Neural progenitor cell (in vitro differentiated cells): ENCODE results near the gene MEGF6. TPM values are rescaled to one million over a fixed set of nuclear protein-coding genes. Genes with fewer than 3 reads are reported as not detected.
"Not testable (repeated sequence)": the region's sequence is repeated elsewhere in the genome, so short reads cannot be mapped to it uniquely, and the experiment has no call there.

Experiments
- DNase-seq: peaks from one replicate; pipeline ENCODE4 v3.0.0-alpha.2; 2016; ENCODE audit warnings: low spot score
- H2AFZ ChIP-seq: fragments of 200-600 bp; sonication (generic); replicated peaks from 2 replicates; pipeline ENCODE4 v1.6.1; 2016; ENCODE audit warnings: antibody characterized with exemption
- H3F3A ChIP-seq: fragments of 200-600 bp; sonication (generic); 2 replicates; pipeline ENCODE4 v1.6.1; 2016; ENCODE audit warnings: antibody characterized with exemption, low read depth
- H3K27ac ChIP-seq: fragments of 200-600 bp; sonication (generic); 2 replicates; pipeline ENCODE4 v1.5.1; 2016; ENCODE audit warnings: mild to moderate bottlenecking
- H3K27me3 ChIP-seq: fragments of 200-600 bp; sonication (generic); 2 replicates; pipeline ENCODE4 v1.6.1; 2016; ENCODE audit warnings: mild to moderate bottlenecking, moderate library complexity
- H3K36me3 ChIP-seq: fragments of 200-600 bp; sonication (generic); 2 replicates; pipeline ENCODE4 v1.5.1; 2016
- H3K4me1 ChIP-seq: fragments of 200-600 bp; sonication (generic); 2 replicates; pipeline ENCODE4 v1.6.1; 2016; ENCODE audit warnings: mixed run types
- H3K4me2 ChIP-seq: fragments of 200-600 bp; sonication (generic); 2 replicates; pipeline ENCODE4 v1.6.1; 2016
- H3K4me3 ChIP-seq: fragments of 200-600 bp; sonication (generic); 2 replicates; pipeline ENCODE4 v1.5.1; 2016
- H3K79me2 ChIP-seq: fragments of 200-600 bp; sonication (generic); 2 replicates; pipeline ENCODE4 v1.6.1; 2016; ENCODE audit warnings: low read depth
- H3K9ac ChIP-seq: fragments of 200-600 bp; sonication (generic); 2 replicates; pipeline ENCODE4 v1.6.1; 2016
- H3K9me3 ChIP-seq: fragments of 200-600 bp; sonication (generic); 2 replicates; pipeline ENCODE4 v1.5.1; 2016; ENCODE audit warnings: low read depth
- H4K20me1 ChIP-seq: fragments of 200-600 bp; sonication (generic); 2 replicates; pipeline ENCODE4 v1.6.1; 2016; ENCODE audit warnings: low read depth
- H3K27ac Mint-ChIP-seq: 3 replicates; pipeline ENCODE4 v1.8.0; 2021; ENCODE audit warnings: mixed read lengths
- H3K27me3 Mint-ChIP-seq: 2 replicates; pipeline ENCODE4 v1.8.0; 2022; ENCODE audit warnings: low read depth, mild to moderate bottlenecking, inconsistent platforms, moderate library complexity, mixed read lengths; ENCODE audit not compliant: insufficient read depth
- H3K36me3 Mint-ChIP-seq: 3 replicates; pipeline ENCODE4 v1.8.0; 2021; ENCODE audit warnings: mixed read lengths
- H3K4me1 Mint-ChIP-seq: 3 replicates; pipeline ENCODE4 v1.8.0; 2021; ENCODE audit warnings: mixed read lengths
- H3K4me3 Mint-ChIP-seq: 3 replicates; pipeline ENCODE4 v1.8.0; 2021; ENCODE audit warnings: mild to moderate bottlenecking, moderate library complexity, mixed read lengths
- H3K9me3 Mint-ChIP-seq: 3 replicates; pipeline ENCODE4 v1.8.0; 2020; ENCODE audit warnings: mixed read lengths
- EZH2 ChIP-seq: fragments of 200-600 bp; sonication (generic); IDR thresholded peaks from 2 replicates; pipeline ENCODE4 v1.6.1; 2017; ENCODE audit warnings: antibody characterized with exemption, mild to moderate bottlenecking, moderate library complexity
- EZH2phosphoT487 ChIP-seq: fragments of 200-600 bp; sonication (generic); IDR thresholded peaks from 2 replicates; pipeline ENCODE4 v1.6.1; 2017; ENCODE audit warnings: antibody characterized with exemption
- total RNA-seq: library from RNA; depleted of rRNA; stranded (reverse); fragments of >200 nt; gene quantifications from 2 replicates; pipeline ENCODE4 v1.2.3, GENCODE V29; 2015; ENCODE audit warnings: low replicate concordance
- TF ChIP-seq, protein P1 (sequence below): fragments of 200-600 bp; sonication (generic); IDR thresholded peaks from 2 replicates; pipeline ENCODE4 v1.5.1; 2017; ENCODE audit warnings: antibody characterized with exemption, mild to moderate bottlenecking

The MEGF6 gene
- total RNA-seq, 1 donor from 2014 or later: 1.7 TPM

DNA sequence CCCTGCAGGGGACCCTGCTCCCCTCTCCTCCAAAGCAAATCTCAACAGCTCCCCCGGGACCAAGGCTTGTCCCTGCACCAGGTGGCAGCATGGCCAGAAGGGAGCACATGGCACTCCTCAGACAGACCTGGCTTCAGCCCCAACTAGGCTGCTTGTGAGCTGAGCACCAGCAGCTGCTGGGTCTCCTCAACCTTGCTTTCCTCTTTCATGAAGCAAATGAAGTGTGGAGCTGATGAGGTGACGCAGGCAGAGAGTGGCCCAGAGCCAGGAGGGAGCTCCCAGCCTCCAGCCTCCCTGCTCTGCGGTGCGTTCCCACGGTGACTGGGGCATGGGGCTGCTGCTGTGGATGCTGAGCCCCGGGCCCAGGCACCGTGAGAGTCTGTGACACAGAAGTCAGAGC lies 34.0 kb downstream of the MEGF6 start:
- H3K4me1 Mint-ChIP-seq: peaks cover 2% of the 10 kb centered on the region
- Histone ChIP-seq H3K27ac (no peak overlapping the region), H3K27me3 (no peaks in the 10 kb centered on the region), H3F3A (peaks cover 6% of the 10 kb centered on the region), H3K4me3 (no peak overlapping the region), H3K4me1 (peaks cover 8% of the 10 kb centered on the region), H3K36me3 (no peaks in the 10 kb centered on the region), H3K79me2 (no peaks in the 10 kb centered on the region), H2AFZ (no peak overlapping the region), H3K9me3 (no peaks in the 10 kb centered on the region), H3K4me2 (no peak overlapping the region), H4K20me1 (no peaks in the 10 kb centered on the region), H3K9ac (no peak overlapping the region)
- H3K4me3 Mint-ChIP-seq: no peak overlapping the region
- H3K27me3 Mint-ChIP-seq: peaks cover 2% of the 10 kb centered on the region
- H3K36me3 Mint-ChIP-seq: peaks cover under 1% of the 10 kb centered on the region
- no peak overlapping the region for H3K27ac Mint-ChIP-seq
- DNase-seq: no peak
- no peak for TF ChIP-seq EZH2
- no peak for TF ChIP-seq EZH2phosphoT487
- TF ChIP-seq, protein P1, sequence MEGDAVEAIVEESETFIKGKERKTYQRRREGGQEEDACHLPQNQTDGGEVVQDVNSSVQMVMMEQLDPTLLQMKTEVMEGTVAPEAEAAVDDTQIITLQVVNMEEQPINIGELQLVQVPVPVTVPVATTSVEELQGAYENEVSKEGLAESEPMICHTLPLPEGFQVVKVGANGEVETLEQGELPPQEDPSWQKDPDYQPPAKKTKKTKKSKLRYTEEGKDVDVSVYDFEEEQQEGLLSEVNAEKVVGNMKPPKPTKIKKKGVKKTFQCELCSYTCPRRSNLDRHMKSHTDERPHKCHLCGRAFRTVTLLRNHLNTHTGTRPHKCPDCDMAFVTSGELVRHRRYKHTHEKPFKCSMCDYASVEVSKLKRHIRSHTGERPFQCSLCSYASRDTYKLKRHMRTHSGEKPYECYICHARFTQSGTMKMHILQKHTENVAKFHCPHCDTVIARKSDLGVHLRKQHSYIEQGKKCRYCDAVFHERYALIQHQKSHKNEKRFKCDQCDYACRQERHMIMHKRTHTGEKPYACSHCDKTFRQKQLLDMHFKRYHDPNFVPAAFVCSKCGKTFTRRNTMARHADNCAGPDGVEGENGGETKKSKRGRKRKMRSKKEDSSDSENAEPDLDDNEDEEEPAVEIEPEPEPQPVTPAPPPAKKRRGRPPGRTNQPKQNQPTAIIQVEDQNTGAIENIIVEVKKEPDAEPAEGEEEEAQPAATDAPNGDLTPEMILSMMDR: no peak
- no peaks in the 10 kb centered on the region for H3K9me3 Mint-ChIP-seq

DNA sequence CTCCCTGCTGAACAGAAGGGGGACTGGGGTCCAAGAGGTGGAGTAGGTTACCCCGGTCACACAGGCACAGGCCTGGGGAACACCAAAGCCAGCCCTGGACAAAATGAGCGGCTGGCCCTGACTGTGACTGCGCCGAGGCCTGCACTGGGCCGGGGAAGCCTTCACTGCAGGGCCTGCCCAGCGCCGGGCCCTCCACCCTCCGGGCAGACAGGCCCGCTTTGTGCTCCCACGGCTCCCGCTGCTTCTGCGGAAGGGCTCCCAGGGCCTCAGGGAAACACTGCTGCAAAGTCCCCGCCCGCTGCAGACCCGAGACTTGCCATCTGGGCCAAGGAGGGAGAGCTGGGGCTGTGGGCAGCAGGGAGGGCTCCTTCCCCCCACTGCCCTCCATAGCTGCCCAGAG lies 35.3 kb downstream of the MEGF6 start:
- Mint-ChIP-seq H3K4me3 (no peak overlapping the region), H3K9me3 (no peaks in the 10 kb centered on the region), H3K4me1 (no peaks in the 10 kb centered on the region), H3K36me3 (no peaks in the 10 kb centered on the region), H3K27ac (no peak overlapping the region), H3K27me3 (peaks cover 2% of the 10 kb centered on the region)
- Histone ChIP-seq H3K4me1 (no peaks in the 10 kb centered on the region), H4K20me1 (no peaks in the 10 kb centered on the region), H3K9me3 (no peaks in the 10 kb centered on the region), H2AFZ (no peak overlapping the region), H3K4me2 (no peak overlapping the region), H3K27ac (no peak overlapping the region), H3K27me3 (no peaks in the 10 kb centered on the region), H3K4me3 (no peak overlapping the region), H3F3A (no peaks in the 10 kb centered on the region), H3K36me3 (no peaks in the 10 kb centered on the region), H3K79me2 (no peaks in the 10 kb centered on the region), H3K9ac (no peak overlapping the region)
- no peak for TF ChIP-seq EZH2phosphoT487
- TF ChIP-seq, protein P1: no peak
- no peak for TF ChIP-seq EZH2
- no peak for DNase-seq

- H3F3A ChIP-seq, H3K4me1 Mint-ChIP-seq, H3K36me3 Mint-ChIP-seq, H4K20me1 ChIP-seq, H3K9me3 ChIP-seq, H3K79me2 ChIP-seq, H3K4me3 ChIP-seq, H2AFZ ChIP-seq, H3K4me3 Mint-ChIP-seq, H3K36me3 ChIP-seq, H3K9me3 Mint-ChIP-seq, H3K27me3 ChIP-seq, H3K4me1 ChIP-seq, H3K27me3 Mint-ChIP-seq, H3K27ac ChIP-seq, H3K4me2 ChIP-seq, H3K9ac ChIP-seq, DNase-seq, H3K27ac Mint-ChIP-seq: not testable (repeated sequence)
Measured at GRCh38 chr1:3575515-3575914, 35.8 kb downstream of the MEGF6 start.

DNA sequence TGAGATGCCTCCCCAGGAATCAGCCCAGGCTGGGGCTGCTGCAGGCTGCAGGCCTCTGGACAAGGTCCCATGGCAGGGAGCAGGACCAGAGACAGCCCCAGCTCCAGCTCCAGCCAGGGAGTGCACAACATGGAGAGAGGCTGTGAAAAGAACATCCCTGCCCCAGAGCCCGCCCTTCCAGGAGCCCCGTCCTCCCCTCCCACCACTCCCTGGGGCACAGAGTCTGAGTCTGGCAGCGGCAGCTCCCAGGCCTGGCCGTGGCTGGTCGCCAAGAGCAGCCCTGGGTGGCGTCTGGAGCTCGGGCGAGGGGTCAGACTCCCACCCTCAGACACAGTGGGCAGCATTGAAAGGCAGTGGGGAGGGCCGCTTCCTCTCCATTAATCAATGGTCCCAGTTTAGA lies 37.8 kb downstream of the MEGF6 start:
- H3K27ac ChIP-seq: no peak overlapping the region
- H3K27me3 Mint-ChIP-seq: peaks cover 2% of the 10 kb centered on the region
- no peaks in the 10 kb centered on the region for H3K4me1 ChIP-seq
- H2AFZ ChIP-seq: no peak overlapping the region
- H3K9me3 ChIP-seq: no peaks in the 10 kb centered on the region
- no peak for DNase-seq
- no peaks in the 10 kb centered on the region for H3K36me3 Mint-ChIP-seq
- H3K4me2 ChIP-seq: no peak overlapping the region
- no peaks in the 10 kb centered on the region for H3K27me3 ChIP-seq
- H3F3A ChIP-seq: no peaks in the 10 kb centered on the region
- no peak overlapping the region for H3K4me3 Mint-ChIP-seq
- TF ChIP-seq EZH2 (no peak), EZH2phosphoT487 (no peak)
- TF ChIP-seq, protein P1: no peak
- H3K27ac Mint-ChIP-seq: no peak overlapping the region
- no peaks in the 10 kb centered on the region for H3K4me1 Mint-ChIP-seq
- H3K4me3 ChIP-seq: no peak overlapping the region
- H3K79me2 ChIP-seq: no peaks in the 10 kb centered on the region
- no peaks in the 10 kb centered on the region for H4K20me1 ChIP-seq
- no peak overlapping the region for H3K9ac ChIP-seq
- no peaks in the 10 kb centered on the region for H3K36me3 ChIP-seq
- H3K9me3 Mint-ChIP-seq: no peaks in the 10 kb centered on the region

- not testable (repeated sequence) for H3K27me3 Mint-ChIP-seq, H3K9me3 Mint-ChIP-seq, H3K27ac ChIP-seq, H3K4me1 ChIP-seq, H3K4me3 Mint-ChIP-seq, H2AFZ ChIP-seq, H3K4me2 ChIP-seq, H3K79me2 ChIP-seq, H3K9me3 ChIP-seq, H3K4me1 Mint-ChIP-seq, H3K9ac ChIP-seq, H3K27me3 ChIP-seq, H3K36me3 Mint-ChIP-seq, DNase-seq, H4K20me1 ChIP-seq, H3K4me3 ChIP-seq, H3K27ac Mint-ChIP-seq, H3K36me3 ChIP-seq, H3F3A ChIP-seq
Measured at GRCh38 chr1:3572638-3573037, 38.7 kb downstream of the MEGF6 start.
